ACHN (cell line): ENCODE results near the gene ABL1.

Experiments used
- DNase-seq: peaks from one replicate; pipeline ENCODE4 v3.0.0-alpha.2; 2015
- in situ Hi-C: cut with HindIII; loops from 2 replicates; pipeline ENCODE4 v1.10.0; 2017; ENCODE audit warnings: low sequenced_read_pairs, low pct_ligation_motif_present, low pct_unique_long_range_greater_than_20kb

ABL1 gene

GRCh38 chr9:130934246-130934645 lies 99.2 kb downstream of the ABL1 start:
- DNase-seq: no peak
- in situ Hi-C loops: no loop called here

GRCh38 chr9:130934702-130935647 lies 99.9 kb downstream of the ABL1 start:
- in situ Hi-C loops: no loop called here
- DNase-seq: no peak

DNA sequence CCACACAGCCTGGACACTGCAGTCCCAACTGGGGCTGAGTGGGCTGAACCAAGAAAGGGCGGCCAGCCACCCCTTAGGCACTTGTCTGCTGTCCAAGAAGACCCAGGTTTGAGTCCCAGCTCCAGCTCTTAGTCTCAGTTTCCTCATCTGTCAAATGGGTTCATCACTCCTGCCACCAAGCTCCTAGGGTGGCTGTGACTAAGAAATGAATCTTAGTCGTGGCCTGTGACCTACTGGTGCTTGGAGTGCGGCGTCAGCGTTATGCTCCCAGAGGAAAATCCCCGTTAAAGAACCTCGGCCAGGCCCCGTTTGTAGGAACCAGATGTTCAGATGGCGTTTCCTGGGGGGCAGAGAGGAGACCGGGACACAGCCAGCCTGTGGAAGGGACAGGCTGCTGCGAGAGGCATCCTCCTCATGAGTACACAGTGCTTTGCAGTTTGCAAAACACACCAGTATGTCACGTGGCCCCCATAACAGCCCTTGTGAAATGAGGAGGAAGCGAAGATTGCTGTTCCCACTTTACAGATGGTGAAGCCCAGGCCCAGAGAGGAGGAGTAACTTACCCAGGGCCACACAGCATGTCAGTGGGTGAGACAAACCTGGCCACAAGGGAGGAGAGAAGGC lies 100.7 kb downstream of the ABL1 start:
- in situ Hi-C loops: no loop called here
- DNase-seq: no peak

- no peak for DNase-seq
- in situ Hi-C loops: no loop called here
Measured at GRCh38 chr9:130936285-130937117, 101.4 kb downstream of the ABL1 start.
